Peyer's patch (tissue), 4 donors: ENCODE measurements around the gene TEAD1.

Experiments
- CTCF ChIP-seq, 6 experiments: fragments of 450-650 bp in 4 of 6; fragments of 200-600 bp in 2 of 6; sonication (generic) in 1 of 6; IDR thresholded peaks; one replicate each; pipeline ENCODE4 v1.5.1; 2017 to 2019; ENCODE audit warnings: antibody characterized with exemption in 6 of 6, mild to moderate bottlenecking in 3 of 6, moderate library complexity in 1 of 6
- POLR2A ChIP-seq, 2 donors: fragments of 450-650 bp; IDR thresholded peaks; one replicate each; pipeline ENCODE4 v1.5.1; 2017; ENCODE audit warnings: antibody characterized with exemption in 2 of 2, mild to moderate bottlenecking in 2 of 2, moderate library complexity in 2 of 2

- TF ChIP-seq POLR2A (IDR thresholded peaks at IDR 0.05) (no peak), CTCF (IDR thresholded peaks at IDR 0.05) (no peak)
These were observed 179.1 kb downstream of the TEAD1 start for GRCh38 chr11:12853325-12853651.
